Measurements from ENCODE around the gene MAST4. TPM values are rescaled to one million over a fixed set of nuclear protein-coding genes. Genes with fewer than 3 reads are reported as not detected.
A peak's percentile ranks its signal among the peaks of the same experiment; 100 is the strongest.

The MAST4 gene
- total RNA-seq, 1 experiment from 2014 or later: 3.3 TPM

GRCh38 chr5:66994790-66995189 lies 398.6 kb downstream of the MAST4 start:
- Histone ChIP-seq H3K4me3 (no peak overlapping the region), H3K9me3 (replicated peaks) (no peaks in the 10 kb centered on the region), H3K27ac (no peak overlapping the region), H3K4me1 (no peaks in the 10 kb centered on the region), H3K27me3 (no peaks in the 10 kb centered on the region), H3K36me3 (no peaks in the 10 kb centered on the region)
- no peak for DNase-seq

GRCh38 chr5:67000794-67001475 lies 404.7 kb downstream of the MAST4 start:
- no peak for DNase-seq
- Histone ChIP-seq H3K9me3 (replicated peaks) (no peaks in the 10 kb centered on the region), H3K4me1 (no peaks in the 10 kb centered on the region)

DNA sequence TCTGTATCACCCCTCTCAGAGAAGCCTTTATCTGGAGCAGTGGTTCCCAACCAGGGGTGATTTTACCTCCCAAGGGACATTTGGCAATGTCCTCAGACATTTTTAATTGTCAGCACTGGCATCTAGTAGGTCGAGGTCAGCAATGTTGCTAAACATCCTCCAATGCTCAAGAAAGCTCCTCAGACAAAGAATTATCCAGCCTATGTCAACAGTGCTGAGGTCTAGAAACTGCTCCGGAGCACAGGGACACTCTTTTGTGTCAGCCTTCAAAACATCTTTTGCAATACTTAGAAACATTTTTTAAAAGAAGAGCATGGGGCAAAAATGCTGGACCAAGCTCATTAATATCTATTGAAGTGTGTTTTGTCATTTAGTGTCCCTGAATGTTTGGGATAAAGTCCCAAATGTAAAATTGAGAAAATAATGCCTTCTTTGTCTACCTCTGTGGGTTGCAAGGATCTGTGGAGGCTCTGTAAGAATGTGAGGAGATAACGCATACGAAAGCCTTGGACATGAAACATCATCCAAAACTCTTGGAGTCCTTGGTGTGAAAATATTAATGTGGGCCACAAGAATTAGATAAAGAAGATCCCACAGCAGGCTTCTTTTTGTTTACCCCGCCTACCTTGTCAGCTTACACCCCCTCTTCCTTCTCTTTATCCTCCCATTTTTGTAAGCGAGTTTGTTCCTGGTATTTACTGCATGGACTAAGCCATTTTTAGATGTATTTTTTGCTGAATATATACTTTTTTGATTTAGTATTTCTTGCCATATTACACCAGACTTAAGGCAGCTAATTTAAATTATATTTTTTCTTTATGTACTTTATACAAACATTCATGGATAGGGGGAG lies 406.9 kb downstream of the MAST4 start:
- no peaks in the 10 kb centered on the region for H3K4me1 ChIP-seq
- H3K36me3 ChIP-seq: no peaks in the 10 kb centered on the region
- peak overlapping the region; percentile 60; the same call in 1 of the 2 replicates for H3K4me3 ChIP-seq
- no peak overlapping the region for H3K27ac ChIP-seq
- peaks cover 6% of the 10 kb centered on the region; the same call in 1 of the 2 replicates for H3K27me3 ChIP-seq
- no peak for DNase-seq
- no peaks in the 10 kb centered on the region for H3K9me3 ChIP-seq (replicated peaks)

More at GRCh38 chr5:67000794-67001475, 404.7 kb downstream of the MAST4 start:
- Histone ChIP-seq H3K27ac (no peak overlapping the region), H3K36me3 (no peaks in the 10 kb centered on the region), H3K27me3 (peaks cover 6% of the 10 kb centered on the region; the same call in 1 of the 2 replicates), H3K4me3 (no peak overlapping the region)

DNA sequence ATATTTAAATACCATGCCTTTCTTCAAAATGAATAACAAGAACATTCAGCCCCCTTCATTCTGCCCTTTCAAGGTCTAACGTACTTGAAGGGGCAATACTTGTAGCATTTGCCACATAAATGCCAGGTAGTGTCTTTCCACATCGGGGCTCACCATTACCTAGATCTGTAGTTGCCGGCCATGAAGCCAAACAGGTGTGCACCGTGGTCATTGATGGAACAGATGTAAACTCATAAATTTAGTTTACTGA lies 407.4 kb downstream of the MAST4 start:
- peaks cover 6% of the 10 kb centered on the region; the same call in 1 of the 2 replicates for H3K27me3 ChIP-seq
- no peaks in the 10 kb centered on the region for H3K9me3 ChIP-seq (replicated peaks)
- H3K36me3 ChIP-seq: no peaks in the 10 kb centered on the region
- H3K27ac ChIP-seq: no peak overlapping the region
- DNase-seq: no peak
- H3K4me1 ChIP-seq: no peaks in the 10 kb centered on the region
- peak overlapping the region; percentile 60 for H3K4me3 ChIP-seq

GRCh38 chr5:67003935-67004729 lies 407.9 kb downstream of the MAST4 start:
- Histone ChIP-seq H3K4me3 (peak overlapping the region; percentile 60), H3K27ac (peak overlapping the region; percentile 21; the same call in 1 of the 2 replicates), H3K9me3 (replicated peaks) (no peaks in the 10 kb centered on the region), H3K36me3 (no peaks in the 10 kb centered on the region), H3K4me1 (no peaks in the 10 kb centered on the region), H3K27me3 (peaks cover 6% of the 10 kb centered on the region; the same call in 1 of the 2 replicates)
- peak; percentile 60 to 73 for DNase-seq

- Histone ChIP-seq H3K4me1 (no peaks in the 10 kb centered on the region), H3K27ac (peak overlapping the region; percentile 21; the same call in 1 of the 2 replicates), H3K36me3 (no peaks in the 10 kb centered on the region), H3K4me3 (peak overlapping the region; percentile 60), H3K9me3 (replicated peaks) (no peaks in the 10 kb centered on the region), H3K27me3 (peaks cover 6% of the 10 kb centered on the region; the same call in 1 of the 2 replicates)
- peak in 1 of 2 experiments; percentile 17 for DNase-seq
Observed at GRCh38 chr5:67004730-67005350, 408.6 kb downstream of the MAST4 start.

GRCh38 chr5:67005737-67006499 lies 409.7 kb downstream of the MAST4 start:
- Histone ChIP-seq H3K9me3 (replicated peaks) (no peaks in the 10 kb centered on the region), H3K27me3 (peaks cover 6% of the 10 kb centered on the region; the same call in 1 of the 2 replicates), H3K36me3 (no peaks in the 10 kb centered on the region), H3K27ac (no peak overlapping the region), H3K4me3 (no peak overlapping the region), H3K4me1 (0 out of 2 replicates have a peak, but pooled peaks cover 3% of the 10 kb centered on the region)
- no peak for DNase-seq

DNA sequence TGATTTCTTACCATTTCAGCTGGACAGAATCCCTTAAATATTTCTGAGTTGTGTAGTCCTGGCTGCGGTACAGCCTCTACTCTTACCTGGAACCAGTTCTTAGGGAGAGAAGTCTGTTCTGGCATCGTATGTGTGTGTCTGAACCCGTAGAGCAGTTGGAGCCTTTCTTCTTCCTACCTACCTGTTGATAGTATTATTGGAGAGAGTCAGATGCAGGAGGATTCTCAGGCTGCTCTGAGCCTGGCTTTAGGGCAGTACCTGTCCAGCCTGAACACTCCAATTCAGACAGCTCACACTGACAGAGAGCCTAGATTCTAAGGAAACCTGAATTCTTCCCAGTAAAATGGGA lies 410.3 kb downstream of the MAST4 start:
- Histone ChIP-seq H3K27me3 (peaks cover 6% of the 10 kb centered on the region; the same call in 1 of the 2 replicates), H3K4me1 (0 out of 2 replicates have a peak, but pooled peaks cover 4% of the 10 kb centered on the region), H3K4me3 (no peak overlapping the region), H3K36me3 (no peaks in the 10 kb centered on the region), H3K27ac (no peak overlapping the region), H3K9me3 (replicated peaks) (no peaks in the 10 kb centered on the region)
- no peak for DNase-seq

GRCh38 chr5:67009028-67009427 lies 412.8 kb downstream of the MAST4 start:
- DNase-seq: no peak
- no peak overlapping the region for H3K27ac ChIP-seq
- H3K9me3 ChIP-seq (replicated peaks): no peaks in the 10 kb centered on the region
- H3K4me1 ChIP-seq: 0 out of 2 replicates have a peak, but pooled peaks cover 4% of the 10 kb centered on the region
- H3K36me3 ChIP-seq: no peaks in the 10 kb centered on the region
- H3K27me3 ChIP-seq: no peaks in the 10 kb centered on the region
- H3K4me3 ChIP-seq: no peak overlapping the region

DNA sequence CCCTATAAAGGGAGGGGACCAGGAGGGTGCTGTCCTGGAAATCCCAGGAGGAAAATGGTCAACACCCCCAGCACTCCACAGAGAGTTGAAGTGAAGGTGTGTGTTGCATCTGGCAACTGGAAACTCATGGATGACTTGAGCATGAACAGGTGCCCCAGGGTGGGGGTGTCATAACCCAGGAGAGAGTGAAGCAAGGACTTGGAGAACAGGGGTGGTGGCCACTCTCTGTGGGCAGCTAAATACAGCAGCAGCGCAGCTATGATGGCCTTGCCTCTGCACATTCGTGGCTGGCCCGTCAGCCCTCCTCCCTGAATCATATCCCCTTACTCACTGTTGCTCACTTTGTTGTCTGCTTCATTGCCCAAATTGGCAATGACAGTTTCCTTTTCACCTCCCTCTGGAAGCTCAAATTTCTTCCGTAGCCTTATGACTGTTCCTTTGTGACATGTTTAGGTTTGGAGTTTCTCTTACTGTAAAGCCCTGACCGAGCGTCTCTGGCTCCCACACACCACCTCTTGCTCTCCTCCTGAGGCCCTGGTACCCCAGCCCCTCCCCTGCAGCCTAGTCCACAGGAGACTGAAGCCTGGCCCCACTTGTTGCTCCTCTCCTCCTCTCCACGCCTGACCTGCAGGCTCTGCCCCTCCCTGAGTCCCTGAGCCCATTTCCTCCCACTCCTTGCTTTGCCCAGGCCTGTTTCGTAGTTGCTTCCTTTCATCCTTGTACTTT lies 414.7 kb downstream of the MAST4 start:
- DNase-seq: peak; percentile 3 to 16
- Histone ChIP-seq H3K9me3 (replicated peaks) (no peaks in the 10 kb centered on the region), H3K27me3 (no peaks in the 10 kb centered on the region), H3K4me3 (no peak overlapping the region), H3K4me1 (peaks cover 9% of the 10 kb centered on the region), H3K27ac (no peak overlapping the region), H3K36me3 (no peaks in the 10 kb centered on the region)

GRCh38 chr5:67011422-67011821 lies 415.2 kb downstream of the MAST4 start:
- no peaks in the 10 kb centered on the region for H3K36me3 ChIP-seq
- no peak overlapping the region for H3K4me3 ChIP-seq
- DNase-seq: no peak
- no peaks in the 10 kb centered on the region for H3K9me3 ChIP-seq (replicated peaks)
- H3K4me1 ChIP-seq: peaks cover 11% of the 10 kb centered on the region
- no peak overlapping the region for H3K27ac ChIP-seq
- H3K27me3 ChIP-seq: no peaks in the 10 kb centered on the region

- peaks cover 11% of the 10 kb centered on the region for H3K4me1 ChIP-seq
- H3K9me3 ChIP-seq (replicated peaks): no peaks in the 10 kb centered on the region
- H3K36me3 ChIP-seq: no peaks in the 10 kb centered on the region
- no peaks in the 10 kb centered on the region for H3K27me3 ChIP-seq
- DNase-seq: no peak
- H3K4me3 ChIP-seq: no peak overlapping the region
- no peak overlapping the region for H3K27ac ChIP-seq
Observed at GRCh38 chr5:67012171-67012570, 416.0 kb downstream of the MAST4 start.

- DNase-seq: no peak
- Histone ChIP-seq H3K27ac (no peak overlapping the region), H3K27me3 (no peaks in the 10 kb centered on the region), H3K36me3 (no peaks in the 10 kb centered on the region), H3K9me3 (replicated peaks) (no peaks in the 10 kb centered on the region), H3K4me1 (peaks cover 11% of the 10 kb centered on the region), H3K4me3 (no peak overlapping the region)
Observed at GRCh38 chr5:67013719-67014118, 417.5 kb downstream of the MAST4 start.

Measured in SJCRH30 (cell line).